GM18858 (cell line): ENCODE data around the gene FAM20C.

Experiments used
- ATAC-seq: cut with Tn5 transposase; IDR thresholded peaks from one replicate; pipeline ENCODE4 v1.9.1; 2021; ENCODE audit not compliant: unreplicated experiment

FAM20C gene

GRCh38 chr7:191981-192649, at the start of gene FAM20C:
FAM20C (plus strand) TSS chr7:192571; CDS start chr7:193200, 629 bp downstream.
- no peak for ATAC-seq

- no peak for ATAC-seq
These were observed 49.1 kb upstream of the FAM20C start for GRCh38 chr7:143145-143751.

- no peak for ATAC-seq
These were observed 48.4 kb upstream of the FAM20C start for GRCh38 chr7:143811-144453.

- ATAC-seq, result no peak
These were observed 47.9 kb upstream of the FAM20C start for GRCh38 chr7:144454-144826.

- no peak for ATAC-seq
These were observed 46.5 kb upstream of the FAM20C start for GRCh38 chr7:145863-146262.

GRCh38 chr7:148543-148931, 43.8 kb upstream of the FAM20C start:
- no peak for ATAC-seq

- ATAC-seq, result peak; percentile 96
These were observed 43.2 kb upstream of the FAM20C start for GRCh38 chr7:148932-149790.

GRCh38 chr7:149791-150636, 42.4 kb upstream of the FAM20C start:
- ATAC-seq, result peak; percentile 1

- no peak for ATAC-seq
These were observed 41.6 kb upstream of the FAM20C start for GRCh38 chr7:150811-151221.

- no peak for ATAC-seq
These were observed 40.9 kb upstream of the FAM20C start for GRCh38 chr7:151346-152050.

GRCh38 chr7:152702-153391, 39.5 kb upstream of the FAM20C start:
- ATAC-seq, result no peak

GRCh38 chr7:153604-154003, 38.8 kb upstream of the FAM20C start:
- no peak for ATAC-seq

- no peak for ATAC-seq
These were observed 38.1 kb upstream of the FAM20C start for GRCh38 chr7:154096-154799.

GRCh38 chr7:155469-155900, 36.9 kb upstream of the FAM20C start:
- ATAC-seq, result no peak

GRCh38 chr7:156111-157007, 36.0 kb upstream of the FAM20C start:
- no peak for ATAC-seq

GRCh38 chr7:157008-157310, 35.4 kb upstream of the FAM20C start:
- no peak for ATAC-seq

- ATAC-seq, result no peak
These were observed 34.4 kb upstream of the FAM20C start for GRCh38 chr7:157771-158625.
